Erythroblast (primary cell): ENCODE measurements around the gene SS18L1.

ENCODE experiments used
- GATA1 ChIP-seq: IDR thresholded peaks from 2 replicates; pipeline ENCODE4 v1.6.1; 2011; ENCODE audit warnings: low read depth, mild to moderate bottlenecking, control low read depth, low read length, moderate library complexity
- POLR2A ChIP-seq: IDR thresholded peaks from 2 replicates; pipeline ENCODE4 v1.6.1; 2011; ENCODE audit warnings: mild to moderate bottlenecking, low read length

GRCh38 chr20:62225820-62226635, 82.5 kb downstream of the SS18L1 start:
- no peak for TF ChIP-seq POLR2A
- TF ChIP-seq GATA1, result no peak
